ENCODE measurements around the gene ZNF570. TPM values are rescaled to one million over a fixed set of nuclear protein-coding genes. Genes with fewer than 3 reads are reported as not detected.

ZNF570 gene
- total and polyA plus RNA-seq, 2 of the 13 experiments (the other 11 are each of a cell fraction or from before 2014, with no cell fraction given), result 1.0 to 4.4 TPM

DNA sequence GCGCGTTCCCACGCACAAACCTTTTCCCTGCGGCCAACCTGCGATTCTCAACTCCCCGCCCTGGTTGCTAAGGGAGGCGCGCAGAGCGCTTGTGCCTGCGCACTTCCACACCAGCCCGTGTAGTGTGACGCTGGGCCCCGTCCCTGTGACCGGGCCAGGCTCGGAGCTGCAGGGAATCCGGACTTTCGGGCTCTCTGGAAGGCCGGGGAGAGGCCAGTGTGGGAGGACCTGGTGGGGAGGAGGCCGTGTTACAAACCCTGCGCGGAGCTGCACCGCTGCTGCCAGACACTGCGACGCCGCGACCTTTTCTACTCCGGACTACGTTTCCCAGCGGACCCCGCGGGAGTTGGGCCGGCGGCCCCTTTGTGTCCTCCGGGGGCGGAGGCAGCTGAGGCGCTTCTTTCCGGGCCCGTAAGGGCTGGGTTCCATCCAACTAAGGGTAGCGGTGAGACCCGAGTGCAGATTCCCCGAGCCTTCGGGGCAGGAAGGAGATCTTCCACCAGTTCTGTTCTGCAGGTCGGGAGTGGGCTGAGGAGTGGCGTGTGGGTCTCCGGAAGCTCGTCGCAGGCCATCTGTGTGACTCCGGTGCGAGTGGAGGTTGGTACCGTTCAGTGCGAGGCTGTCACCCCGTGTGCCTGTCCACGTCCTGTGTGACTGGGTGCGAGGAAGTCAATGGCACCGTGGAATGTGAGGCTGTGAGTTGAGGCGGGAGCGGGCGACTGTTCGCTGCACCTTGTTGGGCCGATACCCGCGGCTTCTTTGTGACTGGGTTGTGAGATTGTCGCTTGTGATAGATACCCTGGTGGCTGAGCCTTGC lies at the start of gene ZNF570 (continued):
- TF ChIP-seq SAP130 (CRISPR knock-in tag; IDR thresholded peaks at IDR 0.05; ENCODE audit: low read depth) (peak; percentile 89), NFKBIZ (CRISPR knock-in tag; IDR thresholded peaks at IDR 0.05) (no peak), NKX3-1 (CRISPR knock-in tag; IDR thresholded peaks at IDR 0.05) (no peak), ZBTB7B (CRISPR knock-in tag; IDR thresholded peaks at IDR 0.05) (no peak; the same call in 1 of the 2 replicates), ZNF672 (CRISPR knock-in tag; IDR thresholded peaks at IDR 0.05) (no peak), ZNF33A (CRISPR knock-in tag; IDR thresholded peaks at IDR 0.05; ENCODE audit: borderline replicate concordance) (no peak), FOXC1 (CRISPR knock-in tag; IDR thresholded peaks at IDR 0.05; ENCODE audit: borderline replicate concordance) (no peak), HES4 (CRISPR knock-in tag; IDR thresholded peaks at IDR 0.05; ENCODE audit: borderline replicate concordance) (no peak), STAG1 (CRISPR knock-in tag; IDR thresholded peaks at IDR 0.05) (peak; percentile 11; the same call in 1 of the 2 replicates), RORA (CRISPR knock-in tag; IDR thresholded peaks at IDR 0.05) (no peak), ZNF441 (CRISPR knock-in tag; IDR thresholded peaks at IDR 0.05; ENCODE audit: borderline replicate concordance) (peak; percentile 41; the same call in 1 of the 2 replicates), CBFB (CRISPR knock-in tag; IDR thresholded peaks at IDR 0.05) (no peak), SCMH1 (CRISPR knock-in tag; IDR thresholded peaks at IDR 0.05; ENCODE audit: borderline replicate concordance) (no peak), ZNF558 (CRISPR knock-in tag; IDR thresholded peaks at IDR 0.05; ENCODE audit: borderline replicate concordance) (peak; percentile 23; the same call in 1 of the 2 replicates), PITX1 (CRISPR knock-in tag; IDR thresholded peaks at IDR 0.05) (no peak; the same call in 1 of the 2 replicates)
- TF ChIP-seq, protein P1, sequence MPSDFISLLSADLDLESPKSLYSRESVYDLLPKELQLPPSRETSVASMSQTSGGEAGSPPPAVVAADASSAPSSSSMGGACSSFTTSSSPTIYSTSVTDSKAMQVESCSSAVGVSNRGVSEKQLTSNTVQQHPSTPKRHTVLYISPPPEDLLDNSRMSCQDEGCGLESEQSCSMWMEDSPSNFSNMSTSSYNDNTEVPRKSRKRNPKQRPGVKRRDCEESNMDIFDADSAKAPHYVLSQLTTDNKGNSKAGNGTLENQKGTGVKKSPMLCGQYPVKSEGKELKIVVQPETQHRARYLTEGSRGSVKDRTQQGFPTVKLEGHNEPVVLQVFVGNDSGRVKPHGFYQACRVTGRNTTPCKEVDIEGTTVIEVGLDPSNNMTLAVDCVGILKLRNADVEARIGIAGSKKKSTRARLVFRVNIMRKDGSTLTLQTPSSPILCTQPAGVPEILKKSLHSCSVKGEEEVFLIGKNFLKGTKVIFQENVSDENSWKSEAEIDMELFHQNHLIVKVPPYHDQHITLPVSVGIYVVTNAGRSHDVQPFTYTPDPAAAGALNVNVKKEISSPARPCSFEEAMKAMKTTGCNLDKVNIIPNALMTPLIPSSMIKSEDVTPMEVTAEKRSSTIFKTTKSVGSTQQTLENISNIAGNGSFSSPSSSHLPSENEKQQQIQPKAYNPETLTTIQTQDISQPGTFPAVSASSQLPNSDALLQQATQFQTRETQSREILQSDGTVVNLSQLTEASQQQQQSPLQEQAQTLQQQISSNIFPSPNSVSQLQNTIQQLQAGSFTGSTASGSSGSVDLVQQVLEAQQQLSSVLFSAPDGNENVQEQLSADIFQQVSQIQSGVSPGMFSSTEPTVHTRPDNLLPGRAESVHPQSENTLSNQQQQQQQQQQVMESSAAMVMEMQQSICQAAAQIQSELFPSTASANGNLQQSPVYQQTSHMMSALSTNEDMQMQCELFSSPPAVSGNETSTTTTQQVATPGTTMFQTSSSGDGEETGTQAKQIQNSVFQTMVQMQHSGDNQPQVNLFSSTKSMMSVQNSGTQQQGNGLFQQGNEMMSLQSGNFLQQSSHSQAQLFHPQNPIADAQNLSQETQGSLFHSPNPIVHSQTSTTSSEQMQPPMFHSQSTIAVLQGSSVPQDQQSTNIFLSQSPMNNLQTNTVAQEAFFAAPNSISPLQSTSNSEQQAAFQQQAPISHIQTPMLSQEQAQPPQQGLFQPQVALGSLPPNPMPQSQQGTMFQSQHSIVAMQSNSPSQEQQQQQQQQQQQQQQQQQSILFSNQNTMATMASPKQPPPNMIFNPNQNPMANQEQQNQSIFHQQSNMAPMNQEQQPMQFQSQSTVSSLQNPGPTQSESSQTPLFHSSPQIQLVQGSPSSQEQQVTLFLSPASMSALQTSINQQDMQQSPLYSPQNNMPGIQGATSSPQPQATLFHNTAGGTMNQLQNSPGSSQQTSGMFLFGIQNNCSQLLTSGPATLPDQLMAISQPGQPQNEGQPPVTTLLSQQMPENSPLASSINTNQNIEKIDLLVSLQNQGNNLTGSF (CRISPR knock-in tag; IDR thresholded peaks at IDR 0.05), result no peak
- TF ChIP-seq, protein P2, sequence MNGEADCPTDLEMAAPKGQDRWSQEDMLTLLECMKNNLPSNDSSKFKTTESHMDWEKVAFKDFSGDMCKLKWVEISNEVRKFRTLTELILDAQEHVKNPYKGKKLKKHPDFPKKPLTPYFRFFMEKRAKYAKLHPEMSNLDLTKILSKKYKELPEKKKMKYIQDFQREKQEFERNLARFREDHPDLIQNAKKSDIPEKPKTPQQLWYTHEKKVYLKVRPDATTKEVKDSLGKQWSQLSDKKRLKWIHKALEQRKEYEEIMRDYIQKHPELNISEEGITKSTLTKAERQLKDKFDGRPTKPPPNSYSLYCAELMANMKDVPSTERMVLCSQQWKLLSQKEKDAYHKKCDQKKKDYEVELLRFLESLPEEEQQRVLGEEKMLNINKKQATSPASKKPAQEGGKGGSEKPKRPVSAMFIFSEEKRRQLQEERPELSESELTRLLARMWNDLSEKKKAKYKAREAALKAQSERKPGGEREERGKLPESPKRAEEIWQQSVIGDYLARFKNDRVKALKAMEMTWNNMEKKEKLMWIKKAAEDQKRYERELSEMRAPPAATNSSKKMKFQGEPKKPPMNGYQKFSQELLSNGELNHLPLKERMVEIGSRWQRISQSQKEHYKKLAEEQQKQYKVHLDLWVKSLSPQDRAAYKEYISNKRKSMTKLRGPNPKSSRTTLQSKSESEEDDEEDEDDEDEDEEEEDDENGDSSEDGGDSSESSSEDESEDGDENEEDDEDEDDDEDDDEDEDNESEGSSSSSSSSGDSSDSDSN (CRISPR knock-in tag; IDR thresholded peaks at IDR 0.05), result peak; percentile 85
- TF ChIP-seq, protein P3, sequence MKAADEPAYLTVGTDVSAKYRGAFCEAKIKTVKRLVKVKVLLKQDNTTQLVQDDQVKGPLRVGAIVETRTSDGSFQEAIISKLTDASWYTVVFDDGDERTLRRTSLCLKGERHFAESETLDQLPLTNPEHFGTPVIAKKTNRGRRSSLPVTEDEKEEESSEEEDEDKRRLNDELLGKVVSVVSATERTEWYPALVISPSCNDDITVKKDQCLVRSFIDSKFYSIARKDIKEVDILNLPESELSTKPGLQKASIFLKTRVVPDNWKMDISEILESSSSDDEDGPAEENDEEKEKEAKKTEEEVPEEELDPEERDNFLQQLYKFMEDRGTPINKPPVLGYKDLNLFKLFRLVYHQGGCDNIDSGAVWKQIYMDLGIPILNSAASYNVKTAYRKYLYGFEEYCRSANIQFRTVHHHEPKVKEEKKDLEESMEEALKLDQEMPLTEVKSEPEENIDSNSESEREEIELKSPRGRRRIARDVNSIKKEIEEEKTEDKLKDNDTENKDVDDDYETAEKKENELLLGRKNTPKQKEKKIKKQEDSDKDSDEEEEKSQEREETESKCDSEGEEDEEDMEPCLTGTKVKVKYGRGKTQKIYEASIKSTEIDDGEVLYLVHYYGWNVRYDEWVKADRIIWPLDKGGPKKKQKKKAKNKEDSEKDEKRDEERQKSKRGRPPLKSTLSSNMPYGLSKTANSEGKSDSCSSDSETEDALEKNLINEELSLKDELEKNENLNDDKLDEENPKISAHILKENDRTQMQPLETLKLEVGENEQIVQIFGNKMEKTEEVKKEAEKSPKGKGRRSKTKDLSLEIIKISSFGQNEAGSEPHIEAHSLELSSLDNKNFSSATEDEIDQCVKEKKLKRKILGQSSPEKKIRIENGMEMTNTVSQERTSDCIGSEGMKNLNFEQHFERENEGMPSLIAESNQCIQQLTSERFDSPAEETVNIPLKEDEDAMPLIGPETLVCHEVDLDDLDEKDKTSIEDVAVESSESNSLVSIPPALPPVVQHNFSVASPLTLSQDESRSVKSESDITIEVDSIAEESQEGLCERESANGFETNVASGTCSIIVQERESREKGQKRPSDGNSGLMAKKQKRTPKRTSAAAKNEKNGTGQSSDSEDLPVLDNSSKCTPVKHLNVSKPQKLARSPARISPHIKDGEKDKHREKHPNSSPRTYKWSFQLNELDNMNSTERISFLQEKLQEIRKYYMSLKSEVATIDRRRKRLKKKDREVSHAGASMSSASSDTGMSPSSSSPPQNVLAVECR (CRISPR knock-in tag; IDR thresholded peaks at IDR 0.05; ENCODE audit: borderline replicate concordance), result peak; percentile 90; the same call in 1 of the 2 replicates
